Activated CD8-positive, alpha-beta memory T cell treated with anti-CD3 and anti-CD28 coated beads for 24 hours (primary cell): ENCODE data around the gene RNF214.
"Not testable (repeated sequence)": the region's sequence is repeated elsewhere in the genome, so short reads cannot be mapped to it uniquely, and the experiment has no call there.

Experiments
- DNase-seq: peaks from one replicate; pipeline ENCODE4 v3.0.0-alpha.2; 2020

The RNF214 gene

DNA sequence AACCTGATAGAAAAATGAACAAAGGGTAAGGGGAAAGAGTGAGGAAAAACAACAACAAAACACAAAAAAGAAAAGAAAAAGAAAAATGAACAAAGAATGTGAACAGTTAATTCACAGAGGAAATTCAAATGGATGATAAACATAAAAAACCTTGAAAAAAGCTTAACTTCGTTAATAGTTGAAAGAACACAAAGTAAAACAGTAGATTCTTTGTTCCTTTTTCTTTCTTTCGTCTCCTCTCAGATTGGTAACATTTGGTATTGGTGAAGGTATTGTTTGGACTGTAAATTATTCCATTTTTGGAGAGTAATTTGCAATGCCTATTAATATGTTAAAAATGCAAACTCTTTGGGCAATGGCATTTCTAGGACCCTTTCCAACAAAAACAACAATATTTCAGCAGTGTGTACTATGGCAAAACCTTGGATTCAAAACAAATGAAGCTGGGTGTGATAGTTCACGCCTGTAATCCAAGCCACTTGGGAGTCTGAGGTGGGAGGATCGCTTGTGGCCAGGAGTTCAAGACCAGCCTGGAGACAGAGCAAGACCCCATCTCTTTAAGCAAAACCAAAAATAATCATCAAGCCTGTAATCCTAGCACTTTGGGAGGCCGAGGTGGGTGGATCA lies 86.9 kb downstream of the RNF214 start:
- no peak for DNase-seq

DNA sequence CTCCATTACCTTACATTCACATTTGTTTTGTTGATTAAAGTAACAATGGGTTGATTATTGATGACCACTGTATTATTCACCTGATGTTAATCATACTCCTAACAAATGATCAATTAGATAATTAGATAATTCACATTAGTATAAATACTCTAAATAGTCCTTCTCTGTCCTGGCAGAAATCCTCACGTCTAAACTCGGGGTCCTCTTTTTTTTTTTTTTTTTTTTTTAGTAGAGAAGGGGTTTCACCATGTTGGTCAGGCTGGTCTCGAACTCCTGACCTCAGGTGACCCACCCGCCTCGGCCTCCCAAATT lies 94.7 kb downstream of the RNF214 start:
- DNase-seq = not testable (repeated sequence)

DNA sequence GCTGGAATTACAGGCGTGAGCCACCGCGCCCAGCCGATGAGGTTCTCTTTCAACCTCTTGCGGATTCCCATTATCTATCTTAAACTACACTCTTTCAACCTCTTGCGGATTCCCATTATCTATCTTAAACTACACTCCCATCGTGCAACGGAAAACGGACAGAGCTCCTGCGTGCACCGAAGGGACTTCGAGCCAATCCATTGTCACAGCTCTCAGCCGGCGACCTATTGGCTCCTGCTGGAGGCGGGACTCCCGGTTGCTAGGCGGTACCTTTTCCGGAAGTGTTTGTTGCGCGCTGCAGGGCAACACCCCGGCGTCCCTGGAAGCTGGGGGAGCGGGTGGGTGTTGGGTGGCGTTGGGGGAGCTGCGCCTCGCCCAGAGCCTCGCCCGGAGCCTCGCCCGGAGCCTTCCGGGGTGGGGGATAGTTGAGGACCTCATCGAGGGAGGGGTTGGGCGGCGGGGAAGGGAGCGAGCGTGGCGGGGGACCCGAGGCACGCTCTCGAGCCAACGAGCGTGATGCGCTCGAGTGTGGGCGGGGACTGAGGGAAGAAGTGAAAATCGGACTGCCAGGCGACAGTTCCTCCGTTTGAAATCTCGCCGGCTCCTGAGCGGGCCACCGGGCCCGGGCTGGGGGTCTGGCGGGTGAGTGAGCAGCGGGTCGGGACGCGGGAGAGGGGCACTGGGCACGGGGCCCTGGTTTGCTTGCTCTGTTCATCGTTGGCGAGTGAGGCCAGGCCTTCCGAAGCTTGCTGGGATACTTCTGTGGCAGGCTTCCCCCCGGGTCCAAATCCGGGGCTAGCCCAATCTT lies 95.3 kb downstream of the RNF214 start, which contains the start of gene CEP164:
Gene CEP164, plus strand, starts transcription at position 288 of the 808 bp plus-strand sequence. CDS start 10,733 bp downstream, outside the sequence.
- peak; percentile 96 for DNase-seq

DNA sequence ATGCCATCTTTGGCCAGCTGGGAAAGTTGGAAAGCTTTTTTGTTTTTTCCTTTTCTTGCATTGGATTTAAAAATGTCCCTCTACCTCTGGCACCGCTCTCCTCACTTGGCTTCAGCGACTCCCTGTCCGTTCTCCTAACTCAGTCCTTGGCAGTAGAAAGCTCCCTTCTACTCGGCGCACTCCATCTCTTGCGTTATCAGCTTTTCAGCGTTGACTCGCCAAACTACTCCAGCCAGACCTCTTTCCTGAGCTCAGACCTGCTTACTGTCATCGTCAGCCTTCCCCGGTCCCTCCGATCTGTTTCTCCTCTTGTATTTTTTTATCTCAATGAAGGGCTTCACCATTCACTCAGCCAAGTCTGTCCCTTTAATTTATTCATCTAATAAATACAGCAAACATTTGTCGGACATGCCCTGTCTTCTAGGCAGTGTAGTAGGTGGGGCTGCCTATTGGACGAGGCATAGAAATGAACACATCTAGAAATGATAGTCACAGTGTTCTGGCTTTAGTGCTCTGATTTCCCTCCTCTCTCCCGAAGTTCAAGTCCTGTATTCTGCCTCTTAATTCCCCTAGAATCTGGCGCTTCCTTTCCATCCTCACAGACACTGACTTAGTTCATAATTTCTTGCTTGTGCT lies 96.0 kb downstream of the RNF214 start:
- no peak for DNase-seq

DNA sequence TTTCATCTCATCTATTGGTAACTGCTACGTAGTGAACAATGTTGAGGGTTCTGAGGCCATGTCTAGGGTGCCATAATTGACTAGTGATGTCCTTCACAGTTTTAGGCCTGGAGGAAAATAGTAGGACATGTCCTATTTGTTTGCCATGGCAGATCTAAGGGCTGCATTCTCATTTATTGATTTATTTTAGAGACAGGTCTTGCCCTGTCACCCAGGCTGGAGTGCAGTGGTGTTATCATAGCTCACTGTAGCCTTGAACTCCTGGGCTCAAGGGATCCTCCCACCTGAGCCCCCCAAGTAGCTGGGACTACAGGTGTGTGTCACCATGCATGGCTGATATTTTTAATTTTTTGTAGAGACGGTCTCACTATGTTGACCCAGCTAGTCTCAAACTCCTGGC lies 100.4 kb downstream of the RNF214 start:
- no peak for DNase-seq

DNA sequence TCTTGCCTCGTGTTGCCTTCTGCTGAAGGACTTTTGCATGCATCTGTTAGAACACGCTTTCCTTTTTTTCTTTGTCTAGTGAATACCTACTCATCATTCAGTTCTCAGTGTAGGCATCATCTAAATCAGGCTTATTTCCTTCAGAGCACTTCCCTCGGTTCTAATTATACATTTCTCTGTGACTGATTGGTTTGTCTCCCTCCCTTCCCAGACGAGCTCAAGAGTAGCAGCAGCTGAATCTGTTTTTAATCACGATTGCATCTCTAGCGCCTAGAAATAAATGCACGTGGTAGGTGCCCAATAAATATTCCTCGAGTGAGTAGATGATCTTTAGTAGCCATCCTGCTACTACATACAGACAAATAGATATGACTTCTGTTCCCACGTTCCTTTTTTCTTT lies 101.4 kb downstream of the RNF214 start:
- no peak for DNase-seq

DNA sequence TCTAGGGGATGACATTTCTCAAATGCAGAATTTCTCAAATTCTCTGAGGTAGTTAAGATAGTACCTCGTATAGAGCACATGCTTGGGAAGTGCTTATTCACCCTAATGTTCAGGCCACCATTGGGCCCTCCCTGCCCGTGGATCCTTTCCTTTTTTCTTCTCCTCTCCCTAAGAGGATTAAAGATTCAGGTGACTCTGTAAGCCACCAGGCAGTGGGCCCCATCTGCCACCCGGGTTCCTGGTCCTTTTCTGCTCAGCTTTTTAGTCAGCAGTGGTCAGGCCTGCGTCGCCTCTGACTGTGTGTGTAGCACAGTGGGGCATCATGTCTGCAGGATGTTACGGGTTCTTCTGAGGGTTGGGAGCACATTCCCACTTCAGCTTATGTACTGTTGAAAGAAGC lies 102.4 kb downstream of the RNF214 start:
- DNase-seq = no peak

DNA sequence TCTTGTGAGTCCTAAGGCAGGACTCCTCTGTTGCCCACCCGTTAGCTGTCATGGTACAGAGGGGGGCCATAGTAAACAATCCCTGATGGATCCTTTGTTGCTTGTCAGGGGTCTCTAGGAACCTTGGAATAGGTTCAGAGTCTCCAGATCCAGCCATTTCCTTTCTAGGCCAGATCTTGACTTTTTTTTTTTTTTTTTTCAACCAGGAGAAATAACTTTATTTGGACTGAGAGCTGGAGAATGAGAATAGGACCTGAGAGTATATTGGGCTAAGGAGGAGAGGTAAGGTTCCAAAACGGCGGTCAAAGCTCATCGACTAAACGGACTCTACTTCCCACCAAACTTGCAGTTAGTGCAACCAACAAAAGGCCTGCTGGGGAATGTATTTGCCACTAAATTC lies 102.9 kb downstream of the RNF214 start:
- DNase-seq = no peak
